Raji (cell line): ENCODE measurements around the gene NAP1L1.

ENCODE experiments used
- POLR2A ChIP-seq: IDR thresholded peaks from 2 replicates; pipeline ENCODE4 v1.6.1; 2011; ENCODE audit warnings: low read depth, low read length, control low read depth; ENCODE audit not compliant: insufficient read depth

NAP1L1 gene

GRCh38 chr12:76023069-76023690 lies 61.3 kb downstream of the NAP1L1 start:
- TF ChIP-seq POLR2A: no peak

- TF ChIP-seq POLR2A: no peak
These were observed 62.0 kb downstream of the NAP1L1 start for GRCh38 chr12:76022506-76022905.

- TF ChIP-seq POLR2A: no peak
These were observed 63.5 kb downstream of the NAP1L1 start for GRCh38 chr12:76020731-76021672.

GRCh38 chr12:76020281-76020680 lies 64.2 kb downstream of the NAP1L1 start:
- TF ChIP-seq POLR2A: no peak

GRCh38 chr12:76018672-76019071 lies 65.8 kb downstream of the NAP1L1 start:
- TF ChIP-seq POLR2A: no peak

- no peak for TF ChIP-seq POLR2A
These were observed 66.4 kb downstream of the NAP1L1 start for GRCh38 chr12:76018111-76018510.

GRCh38 chr12:76014007-76014406 lies 70.5 kb downstream of the NAP1L1 start:
- no peak for TF ChIP-seq POLR2A

GRCh38 chr12:76013603-76014002 lies 70.9 kb downstream of the NAP1L1 start:
- no peak for TF ChIP-seq POLR2A

- no peak for TF ChIP-seq POLR2A
These were observed 71.8 kb downstream of the NAP1L1 start for GRCh38 chr12:76012644-76013043.

- no peak for TF ChIP-seq POLR2A
These were observed 73.6 kb downstream of the NAP1L1 start for GRCh38 chr12:76010732-76011458.

- TF ChIP-seq POLR2A: no peak
These were observed 76.1 kb downstream of the NAP1L1 start for GRCh38 chr12:76008428-76008827.

- TF ChIP-seq POLR2A: no peak
These were observed 76.8 kb downstream of the NAP1L1 start for GRCh38 chr12:76007640-76008039.

GRCh38 chr12:76006028-76006925 lies 78.2 kb downstream of the NAP1L1 start:
- TF ChIP-seq POLR2A: no peak

- TF ChIP-seq POLR2A: no peak
These were observed 81.2 kb downstream of the NAP1L1 start for GRCh38 chr12:76003355-76003638.
